ENCODE measurements around the gene CUTC.

- TF ChIP-seq POLR2A (IDR thresholded peaks at IDR 0.05; ENCODE audit: low read depth, low read length) (no peak), SPI1 (IDR thresholded peaks at IDR 0.05; ENCODE audit: low read depth, low read length) (no peak), POLR2AphosphoS5 (IDR thresholded peaks at IDR 0.05; ENCODE audit: low read depth, low read length) (no peak)
Measured at GRCh38 chr10:99798920-99799319, 66.9 kb downstream of the CUTC start.

Data from GM12891 (cell line).